HT1080 (cell line): Measurements from ENCODE around the gene CCDC32. TPM values are rescaled to one million over a fixed set of nuclear protein-coding genes. Genes with fewer than 3 reads are reported as not detected.
A peak's percentile ranks its signal among the peaks of the same experiment; 100 is the strongest.

ENCODE experiments used
- DNase-seq: peaks from one replicate; pipeline ENCODE4 v3.0.0-alpha.2; 2015; ENCODE audit warnings: low read depth
- small RNA-seq: library from RNA; depleted of rRNA; stranded (forward); fragments of <200 nt; gene quantifications from one replicate; pipeline ENCODE3, GENCODE V24; 2014
- total RNA-seq: library from RNA; depleted of rRNA; stranded (reverse); fragments of >200 nt; shearing (Covaris generic); gene quantifications from 2 replicates; pipeline ENCODE4 v1.2.3, GENCODE V29; 2014; rRNA removed

Gene CCDC32
- total RNA-seq, 1 experiment from 2014 or later = 19.5 TPM

DNA sequence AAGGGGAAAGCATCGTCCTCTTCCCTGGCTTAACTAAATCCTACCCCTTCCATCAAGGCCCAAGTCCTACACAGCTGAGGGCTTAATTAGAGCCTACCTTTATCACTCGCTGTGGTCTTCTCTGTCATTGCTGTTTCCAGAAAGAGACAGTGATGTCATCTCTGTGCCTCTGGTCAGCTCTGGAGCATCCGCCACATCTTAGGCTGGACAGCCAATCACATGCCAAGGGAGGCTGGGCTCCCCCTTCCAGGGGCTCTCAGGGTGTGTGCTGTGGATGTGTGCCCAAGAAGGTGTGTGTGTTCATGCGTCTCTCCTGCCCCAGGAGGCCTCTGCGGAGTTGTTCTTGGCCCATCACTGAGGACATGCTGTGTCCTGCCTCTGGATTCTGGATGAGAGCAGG lies 51.2 kb downstream of the CCDC32 start:
- DNase-seq = no peak

GRCh38 chr15:40512440-40512839 lies 52.4 kb downstream of the CCDC32 start:
- DNase-seq = no peak

DNA sequence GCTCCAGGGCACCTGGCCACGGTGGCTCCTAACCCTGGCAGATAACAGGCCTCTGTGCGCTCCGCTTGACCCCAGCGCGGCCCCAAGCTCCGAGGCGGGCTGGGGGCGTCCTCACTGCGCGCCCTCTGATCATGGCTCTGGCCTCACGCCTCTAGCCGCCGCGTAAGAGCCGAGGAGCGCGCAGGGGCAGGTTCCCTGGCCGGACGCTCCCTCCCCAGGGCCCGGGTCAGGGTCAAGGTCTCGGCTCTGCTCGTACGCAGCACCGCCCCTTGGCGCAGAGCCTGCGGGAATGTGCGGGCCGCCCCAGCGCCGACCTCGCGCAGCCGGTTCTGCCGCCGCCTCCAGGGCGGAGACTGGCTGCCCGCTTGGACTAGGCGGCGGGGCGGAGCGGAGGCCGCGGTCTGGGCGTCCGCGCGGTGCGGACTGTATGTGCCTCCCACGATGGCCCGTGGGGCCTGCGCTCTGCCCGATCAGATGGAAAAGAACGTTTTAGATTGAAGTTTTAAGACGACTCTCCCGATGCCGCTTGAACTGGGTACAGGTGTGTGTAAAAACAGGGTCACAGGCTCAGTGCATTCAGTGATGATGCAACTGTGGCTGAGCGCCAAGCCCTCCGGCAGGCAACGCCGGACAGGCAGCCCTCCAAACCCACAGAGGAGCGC lies 53.2 kb downstream of the CCDC32 start:
- DNase-seq = no peak

DNA sequence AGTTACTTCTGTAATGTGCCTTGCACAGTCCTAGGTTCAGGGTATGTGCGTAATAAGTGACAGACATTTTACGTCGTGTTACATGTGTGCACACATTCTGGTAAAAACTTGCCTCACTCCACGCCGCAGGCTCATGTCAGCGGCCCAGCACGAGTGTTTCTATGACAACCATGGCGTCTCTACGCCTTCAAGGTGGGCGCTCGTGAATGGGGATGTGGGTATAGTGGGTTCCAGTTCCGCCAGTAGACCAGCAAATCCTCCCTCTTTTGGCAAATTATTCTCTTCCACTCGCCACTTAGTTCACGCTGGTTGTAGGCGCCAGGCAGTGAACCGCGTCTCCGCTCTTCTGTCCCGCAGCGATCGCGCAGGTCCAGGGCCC lies 53.8 kb downstream of the CCDC32 start:
- no peak for DNase-seq

DNA sequence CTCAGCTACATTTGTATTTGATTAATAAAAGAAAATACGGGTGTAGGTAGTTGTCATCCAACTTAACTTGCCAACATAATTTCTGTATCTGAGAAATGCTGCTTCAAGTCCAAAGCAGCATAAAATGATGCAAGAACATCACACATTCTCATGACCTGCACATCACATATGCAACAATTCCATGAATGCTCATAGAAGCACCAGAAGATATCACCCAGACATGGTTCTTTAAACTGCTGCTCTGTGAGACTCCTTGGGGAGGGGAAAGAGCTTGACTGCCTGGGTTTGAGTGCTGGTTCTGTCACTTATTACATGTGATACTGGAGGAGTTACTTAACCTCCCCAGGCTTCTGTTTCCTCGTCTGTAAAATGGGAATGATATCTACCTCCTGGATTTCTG lies 54.6 kb downstream of the CCDC32 start:
- no peak for DNase-seq

GRCh38 chr15:40508216-40508615 lies 56.6 kb downstream of the CCDC32 start:
- no peak for DNase-seq

GRCh38 chr15:40506964-40507571 lies 57.8 kb downstream of the CCDC32 start:
- DNase-seq = peak; percentile 61

Small RNA genes lying within 50 kb of the gene (small RNA-seq; reads per million reads assigned to genes)
- not detected for gene RF00017
- not detected for gene RNU6-516P

Other genes with a start within 250 kb of the CCDC32 start
- 23.9 and 28.7 TPM in 2 replicates for gene INAFM2, start 241.3 kb downstream of the CCDC32 start, total RNA-seq
- gene CCDC9B, start 224.1 kb downstream of the CCDC32 start, total RNA-seq = 26.0 and 33.4 TPM in 2 replicates
- gene PHGR1, start 214.0 kb downstream of the CCDC32 start, total RNA-seq = not detected in 2 replicates
- 1.0 and 1.8 TPM in 2 replicates for gene DISP2, start 206.8 kb downstream of the CCDC32 start, total RNA-seq
- 132 and 161 TPM in 2 replicates for gene KNSTRN, start 182.3 kb downstream of the CCDC32 start, total RNA-seq
- 15.3 and 18.5 TPM in 2 replicates for gene IVD, start 159.2 kb downstream of the CCDC32 start, total RNA-seq
- 17.5 and 18.0 TPM in 2 replicates for gene BAHD1, start 124.1 kb downstream of the CCDC32 start, total RNA-seq
- gene CHST14, start 94.1 kb downstream of the CCDC32 start, total RNA-seq = 19.1 and 30.5 TPM in 2 replicates
- gene RPUSD2, start 4.3 kb upstream of the CCDC32 start, total RNA-seq = 21.0 and 22.8 TPM in 2 replicates
- gene KNL1, start 29.2 kb upstream of the CCDC32 start, total RNA-seq = 27.0 and 27.3 TPM in 2 replicates
- gene RAD51, start 130.1 kb upstream of the CCDC32 start, total RNA-seq = 10.9 and 17.7 TPM in 2 replicates
- 12.9 and 26.9 TPM in 2 replicates for gene RMDN3, start 190.2 kb upstream of the CCDC32 start, total RNA-seq
- 0.51 TPM in 1 of 2 replicates, not detected in the other for gene GCHFR, start 199.0 kb upstream of the CCDC32 start, total RNA-seq
- gene C15orf62, start 204.9 kb upstream of the CCDC32 start, total RNA-seq = 0.16 and 0.27 TPM in 2 replicates
- gene ZFYVE19, start 242.0 kb upstream of the CCDC32 start, total RNA-seq = 18.4 and 22.3 TPM in 2 replicates
- 28.0 and 40.7 TPM in 2 replicates for gene DNAJC17, start 242.4 kb upstream of the CCDC32 start, total RNA-seq